Neuronal stem cell (in vitro differentiated cells): ENCODE results near the gene DTX1. TPM values are rescaled to one million over a fixed set of nuclear protein-coding genes. Genes with fewer than 3 reads are reported as not detected.

Experiments
- DNase-seq: peaks from one replicate; pipeline ENCODE4 v3.0.0-alpha.2; 2013; ENCODE audit warnings: low spot score
- H2AFZ ChIP-seq: one replicate; pipeline ENCODE4 v1.6.1; 2013; ENCODE audit warnings: mild to moderate bottlenecking, low read length, inconsistent platforms
- H2AK5ac ChIP-seq: 2 replicates; pipeline ENCODE4 v1.6.1; 2013; ENCODE audit warnings: low read depth, mild to moderate bottlenecking, inconsistent platforms, low read length, moderate library complexity, mixed read lengths
- H2BK120ac ChIP-seq: 2 replicates; pipeline ENCODE4 v1.6.1; 2013; ENCODE audit warnings: low read depth, mild to moderate bottlenecking, inconsistent platforms, low read length, moderate library complexity, mixed read lengths
- H2BK12ac ChIP-seq: one replicate; pipeline ENCODE4 v1.6.1; 2013; ENCODE audit warnings: low read length, inconsistent platforms
- H2BK15ac ChIP-seq: 2 replicates; pipeline ENCODE4 v1.6.1; 2013; ENCODE audit warnings: mild to moderate bottlenecking, low read length, inconsistent platforms, mixed read lengths
- H2BK5ac ChIP-seq: one replicate; pipeline ENCODE4 v1.6.1; 2013; ENCODE audit warnings: inconsistent platforms, mild to moderate bottlenecking, low read length, moderate library complexity
- H3K14ac ChIP-seq: one replicate; pipeline ENCODE4 v1.6.1; 2013; ENCODE audit warnings: low read length, inconsistent platforms
- H3K18ac ChIP-seq: 2 replicates; pipeline ENCODE4 v1.6.1; 2013; ENCODE audit warnings: low read length, inconsistent platforms
- H3K23ac ChIP-seq: 2 replicates; pipeline ENCODE4 v1.6.1; 2013; ENCODE audit warnings: low read depth, mild to moderate bottlenecking, mixed read lengths, low read length, inconsistent platforms; ENCODE audit not compliant: poor library complexity
- H3K27ac ChIP-seq: replicated peaks from 3 replicates; pipeline ENCODE4 v1.5.1; 2013; ENCODE audit warnings: low read length, inconsistent platforms
- H3K27me3 ChIP-seq, 3 experiments: 2 replicates each; pipeline ENCODE4 v1.6.1; 2013; ENCODE audit warnings: low read length in 3 of 3, mild to moderate bottlenecking in 2 of 3, inconsistent platforms in 1 of 3, low read depth in 1 of 3, mixed read lengths in 1 of 3, moderate library complexity in 1 of 3; ENCODE audit not compliant: control insufficient read depth in 3 of 3, insufficient read depth in 3 of 3
- H3K36me3 ChIP-seq, 2 donors: replicated peaks in 1 of 2; 2 replicates each; pipeline ENCODE4 v1.6.1; 2013; ENCODE audit warnings: low read length in 2 of 2; ENCODE audit not compliant: control insufficient read depth in 2 of 2, insufficient read depth in 2 of 2
- H3K4ac ChIP-seq: 2 replicates; pipeline ENCODE4 v1.6.1; 2013; ENCODE audit warnings: inconsistent platforms, mild to moderate bottlenecking, low read length, moderate library complexity
- H3K4me1 ChIP-seq, 2 donors: 1 replicate in 1 of 2; 2 replicates in 1 of 2; pipeline ENCODE4 v1.6.1; 2013; ENCODE audit warnings: low read length in 2 of 2, low read depth in 1 of 2; ENCODE audit not compliant: control insufficient read depth in 2 of 2, insufficient read depth in 1 of 2
- H3K4me2 ChIP-seq: one replicate; pipeline ENCODE4 v1.6.1; 2013; ENCODE audit warnings: mild to moderate bottlenecking, low read length, inconsistent platforms; ENCODE audit not compliant: insufficient read depth, poor library complexity, severe bottlenecking
- H3K4me3 ChIP-seq, 2 donors: 2 replicates each; pipeline ENCODE4 v1.5.1; 2013; ENCODE audit warnings: low read length in 2 of 2, mild to moderate bottlenecking in 2 of 2, inconsistent platforms in 1 of 2, moderate library complexity in 1 of 2
- H3K79me1 ChIP-seq: one replicate; pipeline ENCODE4 v1.6.1; 2013; ENCODE audit warnings: low read depth, mild to moderate bottlenecking, inconsistent platforms, low read length, moderate library complexity
- H3K9ac ChIP-seq: one replicate; pipeline ENCODE4 v1.6.1; 2013; ENCODE audit warnings: mild to moderate bottlenecking, low read depth, low read length, inconsistent platforms; ENCODE audit not compliant: poor library complexity
- H3K9me3 ChIP-seq, 2 donors: replicated peaks in 1 of 2; 2 replicates each; pipeline versions ENCODE3 to v1.6.1; 2013; ENCODE audit warnings: low read length in 2 of 2, mild to moderate bottlenecking in 2 of 2, inconsistent platforms in 1 of 2, low read depth in 1 of 2, mixed read lengths in 1 of 2, moderate library complexity in 1 of 2; ENCODE audit not compliant: control insufficient read depth in 2 of 2, insufficient read depth in 1 of 2
- H4K8ac ChIP-seq: one replicate; pipeline ENCODE4 v1.6.1; 2013; ENCODE audit warnings: low read depth, mild to moderate bottlenecking, inconsistent platforms, low read length, moderate library complexity
- H4K91ac ChIP-seq: one replicate; pipeline ENCODE4 v1.6.1; 2013; ENCODE audit warnings: low read length, low read depth, mild to moderate bottlenecking, inconsistent platforms; ENCODE audit not compliant: poor library complexity
- whole genome bisulfite sequencing, 2 donors: extraction: QIAGEN DNeasy Blood & Tissue Kit; methylation state at CpG; one replicate each; pipeline ENCODE4 v1.1.7; 2013; ENCODE audit warnings: missing lambda C conversion rate in 2 of 2, mixed read lengths in 1 of 2; ENCODE audit not compliant: insufficient read length in 2 of 2, insufficient replicate concordance in 1 of 2; ENCODE audit errors: extremely low coverage in 2 of 2; 5-methylcytosine and 5-hydroxymethylcytosine counted together
- polyA plus RNA-seq, 2 experiments: library from polyadenylated mRNA; stranded (reverse); fragments of 200-250 nt; gene quantifications; one replicate each; pipeline ENCODE4 v1.2.3, GENCODE V29; 2013

Gene DTX1
- 8.5 TPM for polyA plus RNA-seq (2013, experiment 1 of 2)
- polyA plus RNA-seq (2013, experiment 2 of 2): 8.4 TPM

DNA sequence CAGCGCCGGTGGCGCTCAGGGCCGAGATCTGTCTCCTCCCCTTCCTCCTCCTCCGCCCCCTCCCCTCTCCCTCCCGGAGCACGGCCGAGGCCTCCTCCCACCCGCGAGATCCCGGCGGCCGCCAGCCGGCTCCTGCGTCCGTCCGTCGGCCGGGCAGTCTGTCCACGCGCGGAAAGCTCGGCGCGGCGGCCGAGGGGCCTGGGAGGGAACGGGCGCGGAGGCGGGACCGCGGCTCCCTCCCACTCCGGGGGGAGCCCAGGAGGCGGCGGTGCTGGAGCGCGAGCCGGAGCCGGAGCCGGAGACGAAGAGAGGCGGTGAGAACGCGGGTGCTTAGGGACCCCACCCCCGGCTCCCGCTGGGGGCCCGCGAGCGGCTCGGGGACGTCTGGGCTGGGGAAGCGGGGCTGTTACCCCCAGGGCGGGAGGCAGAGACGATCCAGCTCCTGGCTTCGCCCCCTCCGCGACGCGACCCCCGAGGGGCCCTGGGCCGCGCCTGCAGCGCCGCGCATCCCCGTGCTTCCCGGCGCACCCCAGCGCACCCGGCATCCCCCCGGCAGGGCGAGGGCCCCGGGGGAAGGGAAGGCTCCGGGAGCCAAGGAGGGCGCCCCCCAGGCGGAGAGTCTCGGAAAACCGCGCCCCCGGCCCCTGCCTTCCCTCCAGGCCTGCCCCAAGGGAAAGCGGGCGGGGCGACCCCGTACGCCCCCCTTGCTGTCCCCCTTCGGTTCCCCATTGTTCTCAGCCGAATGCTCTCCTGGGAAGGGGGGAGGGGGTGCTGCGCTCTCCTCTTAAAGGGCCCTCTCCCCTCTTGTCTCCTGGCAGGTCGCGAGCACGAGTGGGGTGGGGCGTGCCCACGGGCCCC lies at the start of gene DTX1:
TSS of gene DTX1 (plus strand) at position 100 of the 858 bp plus-strand sequence. CDS start 1,463 bp downstream, outside the sequence.
- no peak for DNase-seq
- H3K4ac ChIP-seq: no peak within 1 kb of the TSS
- H3K79me1 ChIP-seq: peaks cover 2% of the 10 kb centered on the region
- peaks cover 0 to 2% of the 10 kb centered on the region in 2 donors for H3K36me3 ChIP-seq
- H3K14ac ChIP-seq: peak within 1 kb of the TSS; percentile 40
- H4K91ac ChIP-seq: no peak within 1 kb of the TSS
- no peaks in the 10 kb centered on the region for H3K4me1 ChIP-seq
- H2AFZ ChIP-seq: peak within 1 kb of the TSS; percentile 90
- peak within 1 kb of the TSS; percentile 80 for H3K4me2 ChIP-seq
- no peak within 1 kb of the TSS for H2BK12ac ChIP-seq
- peak within 1 kb of the TSS; percentile 86 for H3K9ac ChIP-seq
- peak within 1 kb of the TSS; percentile 26 for H2BK15ac ChIP-seq
- no peaks in the 10 kb centered on the region for H3K9me3 ChIP-seq
- WGBS, 2 donors: no CpG with 5 or more reads among the region's 94 CpGs
- H3K4me3 ChIP-seq: peak within 1 kb of the TSS; percentile 47 to 89
- peaks cover 0 to 66% (median 15%) of the 10 kb centered on the region in 3 experiments for H3K27me3 ChIP-seq
- H2AK5ac ChIP-seq: peak within 1 kb of the TSS; percentile 64
- no peak within 1 kb of the TSS for H3K27ac ChIP-seq
- H2BK120ac ChIP-seq: peak within 1 kb of the TSS; percentile 26
- no peak within 1 kb of the TSS for H2BK5ac ChIP-seq
- peak within 1 kb of the TSS; percentile 18 for H3K23ac ChIP-seq
- H4K8ac ChIP-seq: no peak within 1 kb of the TSS
- peak within 1 kb of the TSS; percentile 95 for H3K18ac ChIP-seq

DNA sequence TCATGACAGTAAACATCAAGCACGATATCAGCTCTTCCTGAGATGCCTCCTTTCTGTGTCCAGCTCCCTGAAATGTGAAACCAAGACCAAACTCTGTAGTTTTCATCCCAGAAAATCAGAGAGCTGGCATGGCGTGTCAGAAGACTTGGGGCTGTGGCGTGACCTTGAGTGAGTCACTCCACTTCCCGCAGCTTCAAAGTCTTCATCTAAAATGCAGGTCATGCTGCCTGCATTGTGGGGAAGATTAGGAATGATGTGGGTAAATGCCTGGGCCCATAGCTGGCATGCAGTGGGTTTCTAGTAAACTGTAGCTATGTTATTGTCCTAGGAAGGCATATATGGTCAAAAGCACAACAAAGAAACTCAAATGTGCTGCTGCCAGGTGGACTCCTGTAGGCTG lies 49.4 kb upstream of the DTX1 start:
- H2BK120ac ChIP-seq: no peak overlapping the region
- H2AFZ ChIP-seq: no peak overlapping the region
- H3K36me3 ChIP-seq: no peaks in the 10 kb centered on the region
- no peak overlapping the region for H3K4me3 ChIP-seq
- WGBS, 2 donors: no CpG with 5 or more reads among the region's 4 CpGs
- no peak overlapping the region for H3K23ac ChIP-seq
- no peak overlapping the region for H3K4me2 ChIP-seq
- no peak overlapping the region for H3K14ac ChIP-seq
- H4K8ac ChIP-seq: no peak overlapping the region
- no peak overlapping the region for H3K4ac ChIP-seq
- no peak for DNase-seq
- no peak overlapping the region for H2AK5ac ChIP-seq
- H3K9ac ChIP-seq: no peak overlapping the region
- H3K27me3 ChIP-seq: peaks cover 0 to 6% (median 0%) of the 10 kb centered on the region in 3 experiments
- no peaks in the 10 kb centered on the region for H3K79me1 ChIP-seq
- peaks cover 0 to 3% of the 10 kb centered on the region in 2 donors for H3K9me3 ChIP-seq
- no peak overlapping the region for H2BK12ac ChIP-seq
- no peak overlapping the region for H3K18ac ChIP-seq
- H2BK15ac ChIP-seq: no peak overlapping the region
- H4K91ac ChIP-seq: no peak overlapping the region
- no peak overlapping the region for H3K27ac ChIP-seq
- no peak overlapping the region for H2BK5ac ChIP-seq
- no peaks in the 10 kb centered on the region for H3K4me1 ChIP-seq

DNA sequence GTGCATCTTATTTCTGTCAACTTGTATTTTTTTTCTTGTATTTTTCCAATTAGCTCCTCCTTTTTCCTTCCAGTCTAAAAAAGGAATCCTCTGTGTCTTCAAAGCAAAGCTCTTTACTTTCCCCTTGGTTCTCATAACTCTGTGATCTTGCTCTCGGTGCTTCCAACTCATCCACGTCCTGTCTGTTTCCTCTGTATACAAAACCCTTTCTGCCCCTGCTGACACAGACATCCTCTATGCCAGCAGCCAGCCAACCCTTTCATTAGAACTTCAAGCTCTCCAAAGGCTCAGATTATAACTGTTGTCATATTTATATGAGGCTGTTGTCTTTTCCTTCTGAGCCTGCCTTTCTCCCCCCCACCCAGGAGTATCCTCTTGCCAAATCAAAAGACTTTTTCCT lies 45.8 kb upstream of the DTX1 start:
- no peaks in the 10 kb centered on the region for H3K36me3 ChIP-seq
- no peak overlapping the region for H3K4ac ChIP-seq
- no peak overlapping the region for H2AK5ac ChIP-seq
- no peak overlapping the region for H3K14ac ChIP-seq
- no peaks in the 10 kb centered on the region for H3K27me3 ChIP-seq
- no peak overlapping the region for H4K91ac ChIP-seq
- no peak overlapping the region for H3K27ac ChIP-seq
- H2BK5ac ChIP-seq: no peak overlapping the region
- peaks cover 0 to 3% of the 10 kb centered on the region in 2 donors for H3K9me3 ChIP-seq
- H3K23ac ChIP-seq: no peak overlapping the region
- peaks cover 0 to 2% of the 10 kb centered on the region in 2 donors for H3K4me1 ChIP-seq
- no peak overlapping the region for H2BK12ac ChIP-seq
- H3K4me2 ChIP-seq: no peak overlapping the region
- no peak overlapping the region for H4K8ac ChIP-seq
- no peak overlapping the region for H3K9ac ChIP-seq
- H3K79me1 ChIP-seq: no peaks in the 10 kb centered on the region
- no peak overlapping the region for H2BK15ac ChIP-seq
- H3K18ac ChIP-seq: no peak overlapping the region
- no CpG with 5 or more reads among the region's 2 CpGs for WGBS, 2 donors
- H3K4me3 ChIP-seq: no peak overlapping the region
- no peak for DNase-seq
- H2AFZ ChIP-seq: no peak overlapping the region
- H2BK120ac ChIP-seq: no peak overlapping the region

DNA sequence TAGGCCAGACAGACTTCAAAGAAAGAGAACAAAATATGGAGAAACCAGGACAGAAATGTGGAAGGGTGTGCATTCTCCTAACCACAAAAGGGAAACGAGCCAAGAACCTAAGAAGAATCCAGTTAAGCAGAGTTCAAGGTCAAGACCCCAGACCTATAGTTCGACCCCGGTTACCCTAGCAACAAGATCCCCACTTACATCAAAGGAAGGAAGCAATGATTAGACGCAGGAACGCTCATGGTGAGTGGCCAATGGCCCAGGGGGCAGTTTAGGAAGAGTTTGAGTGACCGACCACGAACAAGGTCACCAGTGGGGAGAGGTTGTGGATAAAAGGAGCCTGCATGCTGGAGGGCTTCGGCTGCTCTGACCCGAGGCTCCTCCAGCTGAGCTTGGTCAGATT lies 42.0 kb upstream of the DTX1 start:
- Histone ChIP-seq H3K14ac (no peak overlapping the region), H4K91ac (no peak overlapping the region), H3K4ac (no peak overlapping the region), H2BK5ac (no peak overlapping the region), H3K9ac (no peak overlapping the region), H2BK120ac (no peak overlapping the region), H2AK5ac (no peak overlapping the region), H3K9me3 (peaks cover 0 to 3% of the 10 kb centered on the region in 2 donors), H3K27ac (no peak overlapping the region), H4K8ac (no peak overlapping the region), H2BK15ac (no peak overlapping the region), H2AFZ (no peak overlapping the region), H3K18ac (peak overlapping the region; percentile 48), H2BK12ac (no peak overlapping the region), H3K36me3 (no peaks in the 10 kb centered on the region), H3K4me3 (peak overlapping the region in 1 of 2 donors; percentile 5), H3K4me2 (no peak overlapping the region), H3K23ac (no peak overlapping the region), H3K79me1 (no peaks in the 10 kb centered on the region), H3K27me3 (no peaks in the 10 kb centered on the region), H3K4me1 (peaks cover 1 to 2% of the 10 kb centered on the region in 2 donors)
- DNase-seq: no peak
- WGBS, 2 donors: no CpG with 5 or more reads among the region's 9 CpGs
